ENCODE data around the gene RDH8. TPM values are rescaled to one million over a fixed set of nuclear protein-coding genes. Genes with fewer than 3 reads are reported as not detected.
A peak's percentile ranks its signal among the peaks of the same experiment; 100 is the strongest.

Gene RDH8
- total and polyA plus RNA-seq, 4 donors = not detected

DNA sequence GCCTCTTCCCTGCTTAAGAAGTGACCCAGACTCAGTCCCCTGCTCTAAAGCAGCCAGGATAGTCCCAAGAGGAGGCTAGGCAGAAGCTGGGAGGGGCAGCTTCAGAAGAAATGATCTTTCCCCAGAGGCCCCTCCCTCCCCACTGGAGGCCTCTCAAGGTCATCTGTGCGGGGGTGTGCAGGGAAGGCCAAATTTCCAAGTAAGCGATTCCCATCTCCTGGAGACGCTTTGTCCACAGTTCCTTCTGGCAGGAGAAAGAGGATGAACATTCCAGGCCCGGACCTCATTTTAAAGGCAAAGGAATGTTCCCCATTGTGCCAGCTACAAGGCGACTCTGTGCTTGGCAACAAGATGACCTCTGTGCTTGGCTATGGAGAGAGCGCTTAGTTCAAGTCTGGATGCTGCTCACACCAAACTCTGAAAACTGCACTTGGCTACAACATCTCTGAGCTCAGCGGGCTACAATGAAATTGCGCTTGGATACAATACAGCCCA, 26.4 kb upstream of the RDH8 start:
- H3K9me3 ChIP-seq (ENCODE audit: control insufficient read depth in 4 of 4, insufficient read depth in 3 of 4, low read length in 3 of 4) = peaks cover 0 to 2% (median 0%) of the 10 kb centered on the region in 4 donors
- no peaks in the 10 kb centered on the region for H3K36me3 ChIP-seq (ENCODE audit: control insufficient read depth in 4 of 4, insufficient read depth in 4 of 4, low read length in 4 of 4)
- 46 to 61% methylated on average over 8 of the region's 8 CpGs for WGBS, 2 donors
- H3K4me1 ChIP-seq (ENCODE audit: control insufficient read depth in 5 of 5, insufficient read depth in 5 of 5, low read length in 5 of 5) = no peaks in the 10 kb centered on the region
- ATAC-seq (ENCODE audit: insufficient read depth, low FRiP score) (no peak), DNase-seq (peak in 2 of 3 donors; percentile 7 to 12)
- TF ChIP-seq, protein P1, sequence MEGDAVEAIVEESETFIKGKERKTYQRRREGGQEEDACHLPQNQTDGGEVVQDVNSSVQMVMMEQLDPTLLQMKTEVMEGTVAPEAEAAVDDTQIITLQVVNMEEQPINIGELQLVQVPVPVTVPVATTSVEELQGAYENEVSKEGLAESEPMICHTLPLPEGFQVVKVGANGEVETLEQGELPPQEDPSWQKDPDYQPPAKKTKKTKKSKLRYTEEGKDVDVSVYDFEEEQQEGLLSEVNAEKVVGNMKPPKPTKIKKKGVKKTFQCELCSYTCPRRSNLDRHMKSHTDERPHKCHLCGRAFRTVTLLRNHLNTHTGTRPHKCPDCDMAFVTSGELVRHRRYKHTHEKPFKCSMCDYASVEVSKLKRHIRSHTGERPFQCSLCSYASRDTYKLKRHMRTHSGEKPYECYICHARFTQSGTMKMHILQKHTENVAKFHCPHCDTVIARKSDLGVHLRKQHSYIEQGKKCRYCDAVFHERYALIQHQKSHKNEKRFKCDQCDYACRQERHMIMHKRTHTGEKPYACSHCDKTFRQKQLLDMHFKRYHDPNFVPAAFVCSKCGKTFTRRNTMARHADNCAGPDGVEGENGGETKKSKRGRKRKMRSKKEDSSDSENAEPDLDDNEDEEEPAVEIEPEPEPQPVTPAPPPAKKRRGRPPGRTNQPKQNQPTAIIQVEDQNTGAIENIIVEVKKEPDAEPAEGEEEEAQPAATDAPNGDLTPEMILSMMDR (IDR thresholded peaks at IDR 0.05; ENCODE audit: control extremely low read depth, extremely low read depth) = no peak
- H3K27me3 ChIP-seq (ENCODE audit: control insufficient read depth in 3 of 3, insufficient read depth in 3 of 3, low read length in 2 of 3) = no peaks in the 10 kb centered on the region
- H3K27ac ChIP-seq (ENCODE audit: low read depth in 1 of 2, low read length in 1 of 2) = no peak overlapping the region
- no peak overlapping the region for H3K4me3 ChIP-seq
- H3K9ac ChIP-seq (ENCODE audit: insufficient read depth in 1 of 2, low read length in 2 of 2) = no peak overlapping the region

DNA sequence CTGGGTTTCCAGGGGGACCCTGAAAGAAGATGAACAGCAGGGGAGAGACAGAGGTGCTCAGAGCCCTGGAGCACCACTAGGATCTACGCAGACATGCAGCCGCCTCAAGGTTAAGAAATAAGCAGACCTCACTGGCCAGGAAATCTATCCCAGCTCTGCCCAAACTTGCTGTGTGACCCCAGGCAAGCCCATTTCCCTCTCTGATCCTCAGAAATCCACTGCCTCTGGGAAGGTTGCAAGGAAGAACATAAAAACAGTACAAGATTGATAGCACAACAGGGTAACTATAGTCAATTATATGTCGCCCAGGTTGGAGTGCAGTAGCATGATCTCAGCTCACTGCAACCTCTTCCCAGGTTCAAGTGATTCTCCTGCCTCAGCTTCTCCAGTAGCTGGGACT, 23.8 kb upstream of the RDH8 start:
- Histone ChIP-seq H3K9me3 (ENCODE audit: control insufficient read depth in 4 of 4, insufficient read depth in 3 of 4, low read length in 3 of 4) (peaks cover 0 to 2% (median 0%) of the 10 kb centered on the region in 4 donors), H3K4me1 (ENCODE audit: control insufficient read depth in 5 of 5, insufficient read depth in 5 of 5, low read length in 5 of 5) (no peaks in the 10 kb centered on the region), H3K36me3 (ENCODE audit: control insufficient read depth in 4 of 4, insufficient read depth in 4 of 4, low read length in 4 of 4) (no peaks in the 10 kb centered on the region), H3K27ac (ENCODE audit: low read depth in 1 of 2, low read length in 1 of 2) (no peak overlapping the region), H3K4me3 (no peak overlapping the region), H3K27me3 (ENCODE audit: control insufficient read depth in 3 of 3, insufficient read depth in 3 of 3, low read length in 2 of 3) (peaks cover 0 to 3% (median 0%) of the 10 kb centered on the region in 3 donors), H3K9ac (ENCODE audit: insufficient read depth in 1 of 2, low read length in 2 of 2) (no peak overlapping the region)
- TF ChIP-seq, protein P1 (IDR thresholded peaks at IDR 0.05; ENCODE audit: control extremely low read depth, extremely low read depth) = no peak
- no peak for ATAC-seq (ENCODE audit: insufficient read depth, low FRiP score)
- DNase-seq = no peak
- 91 to 92% methylated on average over 3 of the region's 3 CpGs for WGBS, 2 donors

DNA sequence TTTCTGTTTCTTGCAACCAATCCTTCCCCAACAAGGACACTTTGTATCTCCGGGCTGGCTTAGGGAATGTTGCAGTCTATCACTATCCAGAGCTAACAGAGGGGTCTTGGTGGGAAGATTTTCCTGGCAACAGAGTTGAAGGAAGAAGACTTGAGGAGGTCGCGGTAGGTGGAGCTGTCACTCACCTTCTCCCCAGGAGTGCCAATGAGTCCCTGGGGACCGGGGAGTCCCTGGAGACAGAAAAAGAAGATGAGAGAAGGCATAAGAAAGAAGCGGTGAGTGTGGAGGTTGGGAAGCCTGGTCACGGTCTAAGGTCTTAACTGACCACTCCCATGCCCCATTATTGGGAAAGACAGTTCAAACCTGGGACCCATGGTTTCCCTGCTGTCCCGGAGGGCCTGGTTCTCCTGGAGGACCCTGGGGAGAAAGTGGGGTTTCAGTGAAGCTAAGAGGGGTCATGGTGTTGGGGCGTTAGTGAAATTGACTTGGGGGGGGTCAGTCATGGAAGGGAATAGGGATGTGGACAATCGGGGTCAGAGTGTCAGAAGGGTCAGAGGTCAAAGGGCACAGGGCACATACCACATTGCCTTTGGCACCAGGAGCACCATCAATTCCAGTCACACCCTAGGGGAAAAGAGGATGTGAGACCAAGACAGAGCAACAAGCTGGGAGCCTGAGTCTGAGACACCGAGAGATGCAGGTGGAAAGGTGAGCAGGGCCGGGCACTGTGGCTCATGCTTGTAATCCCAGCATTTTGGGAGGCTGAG, 21.7 kb upstream of the RDH8 start:
- H3K9ac ChIP-seq (ENCODE audit: insufficient read depth in 1 of 2, low read length in 2 of 2) = no peak overlapping the region
- TF ChIP-seq, protein P1 (IDR thresholded peaks at IDR 0.05; ENCODE audit: control extremely low read depth, extremely low read depth) = no peak
- H3K9me3 ChIP-seq (ENCODE audit: control insufficient read depth in 4 of 4, insufficient read depth in 3 of 4, low read length in 3 of 4) = no peaks in the 10 kb centered on the region
- H3K36me3 ChIP-seq (ENCODE audit: control insufficient read depth in 4 of 4, insufficient read depth in 4 of 4, low read length in 4 of 4) = peaks cover 0 to 2% (median 0%) of the 10 kb centered on the region in 4 donors
- DNase-seq (no peak), ATAC-seq (ENCODE audit: insufficient read depth, low FRiP score) (no peak)
- H3K4me1 ChIP-seq (ENCODE audit: control insufficient read depth in 5 of 5, insufficient read depth in 5 of 5, low read length in 5 of 5) = no peaks in the 10 kb centered on the region
- H3K27me3 ChIP-seq (ENCODE audit: control insufficient read depth in 3 of 3, insufficient read depth in 3 of 3, low read length in 2 of 3) = peaks cover 0 to 3% (median 0%) of the 10 kb centered on the region in 3 donors
- WGBS, 2 donors = 69 to 72% methylated on average over 11 of the region's 11 CpGs
- H3K4me3 ChIP-seq = no peak overlapping the region
- no peak overlapping the region for H3K27ac ChIP-seq (ENCODE audit: low read depth in 1 of 2, low read length in 1 of 2)

Data from lung (tissue), 12 donors.